A172 (cell line): Measurements from ENCODE around the gene GPA33. TPM values are rescaled to one million over a fixed set of nuclear protein-coding genes. Genes with fewer than 3 reads are reported as not detected.

Source experiments
- DNase-seq: peaks from one replicate; pipeline ENCODE4 v3.0.0-alpha.2; 2015; ENCODE audit warnings: low spot score
- total RNA-seq: library from RNA; depleted of rRNA; stranded (reverse); fragments of >200 nt; shearing (Covaris generic); gene quantifications from 2 replicates; pipeline ENCODE4 v1.2.3, GENCODE V29; 2014; rRNA removed

GPA33 gene, protein sequence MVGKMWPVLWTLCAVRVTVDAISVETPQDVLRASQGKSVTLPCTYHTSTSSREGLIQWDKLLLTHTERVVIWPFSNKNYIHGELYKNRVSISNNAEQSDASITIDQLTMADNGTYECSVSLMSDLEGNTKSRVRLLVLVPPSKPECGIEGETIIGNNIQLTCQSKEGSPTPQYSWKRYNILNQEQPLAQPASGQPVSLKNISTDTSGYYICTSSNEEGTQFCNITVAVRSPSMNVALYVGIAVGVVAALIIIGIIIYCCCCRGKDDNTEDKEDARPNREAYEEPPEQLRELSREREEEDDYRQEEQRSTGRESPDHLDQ
- 0.24 TPM in 1 of 2 replicates, not detected in the other for total RNA-seq

DNA sequence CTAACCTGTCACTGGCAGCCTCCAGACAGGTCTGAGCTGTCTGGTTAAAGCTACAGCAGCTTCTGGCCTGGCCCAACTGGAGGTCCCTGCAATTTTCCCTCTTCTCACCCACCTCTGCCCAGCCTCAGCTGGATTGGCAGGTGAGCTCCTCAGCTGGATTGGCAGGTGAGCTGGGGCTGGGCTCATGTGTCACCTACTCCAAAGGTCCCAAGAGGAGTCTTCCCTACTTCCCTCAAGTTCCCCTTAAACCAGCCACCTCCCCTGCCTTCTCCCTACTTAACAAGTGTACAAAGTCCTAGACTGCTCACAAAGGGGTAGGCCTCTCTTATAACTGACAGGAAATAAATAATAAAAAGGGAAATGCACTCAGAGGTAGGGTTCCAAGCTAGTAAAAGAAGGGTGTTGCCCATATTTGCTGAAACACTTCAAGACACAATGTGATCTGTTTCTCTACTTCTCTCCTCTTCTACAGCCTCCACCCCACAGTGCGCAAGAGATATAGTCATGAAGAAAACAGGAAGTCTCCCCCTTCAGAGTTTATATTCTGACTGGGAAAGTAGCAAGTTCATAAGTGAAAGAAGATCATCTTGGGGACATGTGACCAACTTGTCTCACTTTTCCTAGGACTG lies at the start of gene GPA33:
GPA33 (minus strand) TSS at position 64 of the 629 bp plus-strand sequence. CDS start 90 bp downstream, outside the sequence.
- DNase-seq = no peak

DNA sequence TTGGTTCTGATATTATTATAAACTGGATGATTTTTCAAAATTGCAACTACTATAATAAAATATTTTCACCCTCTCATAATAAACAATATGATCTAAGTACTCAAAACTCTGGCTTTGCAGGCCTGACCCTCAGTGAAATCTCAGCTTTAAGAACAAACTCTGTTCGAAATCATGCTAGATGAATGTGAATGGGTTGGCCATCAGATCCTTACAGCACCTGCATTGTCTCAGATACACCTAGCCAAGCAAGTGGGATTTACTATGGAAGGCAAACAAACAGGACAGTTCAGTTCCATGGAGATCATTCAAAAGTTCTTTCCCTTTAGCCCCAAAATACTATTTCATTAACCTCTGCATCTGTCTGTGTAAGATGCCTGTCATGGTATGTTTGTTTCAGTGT lies 48.5 kb upstream of the GPA33 start:
- DNase-seq = no peak

DNA sequence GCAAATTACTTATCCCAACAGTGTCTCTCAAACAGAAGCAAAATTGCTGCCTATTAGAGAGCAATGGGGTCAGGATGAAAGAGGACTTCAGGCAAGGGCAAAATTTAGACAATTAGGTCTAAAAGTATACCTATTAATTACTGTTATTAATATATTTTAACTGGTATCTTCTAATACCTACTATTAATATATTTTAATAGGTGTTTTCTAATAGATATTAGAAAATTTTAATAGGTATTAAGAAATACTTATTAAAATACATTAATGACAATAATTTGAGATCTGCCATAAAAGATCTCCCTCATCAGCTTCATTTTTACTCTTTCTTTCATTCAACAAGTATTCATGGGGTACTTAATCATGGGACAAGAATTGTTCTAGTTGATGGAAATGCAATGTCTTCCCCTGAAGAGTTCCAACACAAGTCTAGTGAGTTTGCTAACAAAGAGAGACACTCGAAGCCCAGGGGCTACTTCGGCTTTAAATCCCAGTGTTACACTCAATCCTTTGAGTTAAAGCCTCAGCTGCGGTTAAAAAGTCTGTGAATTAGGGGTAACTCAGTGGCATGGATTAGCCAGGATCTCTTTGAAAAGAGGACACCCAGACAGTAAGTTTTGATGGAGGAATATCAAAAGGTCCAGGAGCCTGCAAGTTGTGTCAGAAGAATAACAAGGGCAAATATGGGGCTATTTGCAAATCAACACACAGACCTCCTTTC lies 47.8 kb upstream of the GPA33 start:
- DNase-seq = no peak

DNA sequence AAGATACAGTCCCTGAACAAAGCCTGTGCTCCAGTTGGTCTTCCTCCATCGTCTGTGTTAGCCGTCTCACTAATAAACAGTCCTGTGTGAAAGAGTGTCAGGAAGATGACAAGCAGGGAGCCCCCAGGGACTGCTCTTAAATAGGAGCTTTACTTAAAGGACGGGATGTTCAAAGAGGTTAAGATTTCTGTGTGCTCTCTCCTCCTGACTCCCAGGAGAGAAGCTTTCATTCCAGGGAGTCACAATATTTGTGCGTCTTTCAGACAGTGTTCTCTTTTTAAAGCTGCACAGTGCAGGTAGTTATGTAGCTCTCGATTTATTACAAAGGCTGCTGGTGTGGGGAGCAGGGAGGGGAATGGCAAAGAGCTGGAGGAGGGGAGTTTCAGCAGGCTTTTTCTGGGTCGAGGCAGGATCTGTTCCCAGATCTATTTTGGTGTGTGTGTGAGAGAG lies 47.2 kb upstream of the GPA33 start:
- DNase-seq = no peak

DNA sequence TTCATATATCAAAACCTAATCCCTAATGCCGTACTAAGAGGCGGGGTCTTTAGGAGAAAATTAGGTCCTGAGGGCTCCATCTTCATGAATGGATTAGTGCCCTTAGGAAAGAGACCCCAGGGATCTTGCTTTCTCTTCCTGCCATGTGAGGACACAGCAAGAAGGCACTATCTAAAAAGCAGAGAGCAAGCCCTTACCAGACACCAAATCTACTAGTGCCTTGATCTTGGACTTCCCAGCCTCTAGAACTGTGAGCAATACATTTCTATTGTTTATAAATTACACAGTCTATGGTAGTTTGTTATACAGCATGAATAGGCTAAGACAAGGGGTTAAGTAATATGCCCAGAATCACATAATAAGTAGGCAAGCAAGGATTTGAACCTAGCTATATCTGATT lies 46.6 kb upstream of the GPA33 start:
- no peak for DNase-seq

DNA sequence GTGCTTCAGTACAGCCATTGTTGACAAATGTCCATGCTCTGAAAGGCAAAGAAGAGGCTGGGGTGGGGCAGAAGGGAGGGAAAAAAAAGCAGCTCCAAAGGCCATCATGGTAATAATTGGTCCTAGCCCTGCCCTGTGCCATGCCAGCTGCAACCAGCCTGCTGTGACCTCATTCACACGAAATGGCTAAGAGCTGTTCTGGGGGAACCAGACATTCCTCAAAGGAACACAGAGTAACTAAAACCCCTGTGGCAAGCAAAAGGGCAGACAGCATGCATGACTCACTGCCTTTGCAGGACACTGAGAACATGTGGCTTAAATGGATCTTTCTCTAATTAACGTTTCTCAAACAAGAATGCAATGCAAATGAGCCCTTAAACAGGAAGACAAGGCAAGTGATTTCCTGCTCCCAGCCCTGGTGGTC lies 46.0 kb upstream of the GPA33 start:
- DNase-seq = peak; percentile 80

DNA sequence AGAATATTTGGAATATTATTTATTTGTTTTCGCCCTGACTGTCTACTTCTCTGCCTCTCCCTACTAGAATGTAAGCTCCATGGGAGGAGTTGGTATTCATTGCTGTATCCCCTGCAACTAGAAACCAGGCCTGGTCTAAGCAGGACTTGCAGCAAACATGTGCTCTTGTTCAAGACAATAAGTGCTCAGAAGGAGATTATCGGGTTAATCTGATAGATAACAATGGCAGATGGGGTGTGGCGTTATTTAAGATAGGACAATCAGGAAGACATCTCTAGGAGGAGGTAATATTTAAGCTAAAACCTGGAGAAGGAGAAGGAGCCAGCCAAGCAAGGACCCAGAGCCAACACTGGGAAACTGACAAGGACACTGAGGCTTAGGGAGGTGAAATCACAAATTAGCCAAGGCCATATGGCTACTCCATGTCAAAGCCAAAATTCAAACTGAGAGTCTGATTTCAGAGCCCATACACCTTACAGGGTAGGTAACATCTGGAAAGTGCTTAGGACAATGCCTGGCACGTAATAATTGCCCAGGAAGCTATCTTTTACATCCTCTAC lies 45.2 kb upstream of the GPA33 start:
- no peak for DNase-seq

DNA sequence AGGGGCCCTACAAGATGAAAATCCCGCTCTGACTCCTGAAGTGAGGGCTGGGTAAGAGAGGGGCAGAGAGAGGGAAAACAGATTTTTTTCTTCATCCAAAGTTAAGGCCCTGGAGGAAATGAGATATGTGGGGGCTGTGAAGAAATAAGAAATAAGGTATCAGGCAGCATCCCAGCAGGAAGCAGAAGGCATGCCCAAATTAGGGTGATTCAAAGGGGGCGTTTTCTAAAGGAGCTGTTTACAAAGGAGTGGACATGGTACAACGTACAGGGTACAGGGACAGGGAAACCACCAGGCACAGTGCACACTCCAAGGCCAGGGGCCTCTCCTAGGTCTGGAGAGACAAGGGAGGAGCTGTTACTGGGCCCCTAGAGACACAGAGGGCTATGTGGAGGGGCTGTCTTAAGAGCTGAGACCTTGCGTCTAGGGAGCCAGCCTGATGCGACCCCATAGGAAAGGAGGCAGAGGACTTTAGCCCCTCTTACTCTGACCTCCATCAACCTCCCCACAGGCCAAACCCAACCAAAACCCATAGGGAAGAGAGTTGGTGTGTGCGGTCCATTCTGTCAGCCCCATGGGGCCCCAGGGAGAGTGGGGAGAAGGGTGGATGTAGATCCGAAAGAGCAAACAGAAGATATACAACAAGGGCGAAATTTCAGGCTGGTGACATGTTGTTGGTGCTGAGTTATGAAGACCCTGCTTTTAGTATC lies 42.3 kb upstream of the GPA33 start:
- no peak for DNase-seq

DNA sequence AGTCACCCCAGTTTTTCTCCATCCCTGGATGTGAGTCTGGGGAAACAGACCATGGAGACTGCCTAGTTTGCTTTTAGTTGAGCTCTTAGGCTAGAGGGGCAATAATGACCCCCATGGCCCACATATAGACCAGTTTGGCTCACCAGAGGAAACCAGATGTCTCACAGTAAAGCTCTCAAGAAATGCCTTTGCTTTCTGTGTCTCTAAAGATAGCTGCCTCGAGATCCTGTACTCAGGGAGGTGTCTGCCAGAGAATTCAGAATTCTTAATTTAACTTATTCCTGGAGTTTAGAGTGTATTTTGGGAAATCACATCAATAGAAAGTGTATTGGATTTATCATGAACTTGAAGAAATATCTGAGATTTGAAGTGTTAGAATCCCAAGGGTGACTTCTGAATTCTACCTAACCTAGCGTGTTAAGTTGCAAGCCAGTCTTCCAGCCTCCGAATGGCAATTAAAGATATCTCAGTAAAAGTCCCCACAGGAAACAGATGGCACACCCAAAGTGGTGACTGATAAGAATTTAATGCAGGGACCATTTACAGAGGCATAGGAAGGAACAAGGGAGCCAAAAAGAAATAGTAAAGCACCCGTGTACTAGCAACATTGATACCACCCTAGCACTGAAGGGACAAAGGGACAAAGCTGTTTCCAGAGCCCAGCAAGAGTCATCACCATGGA lies 40.8 kb upstream of the GPA33 start:
- DNase-seq = no peak

DNA sequence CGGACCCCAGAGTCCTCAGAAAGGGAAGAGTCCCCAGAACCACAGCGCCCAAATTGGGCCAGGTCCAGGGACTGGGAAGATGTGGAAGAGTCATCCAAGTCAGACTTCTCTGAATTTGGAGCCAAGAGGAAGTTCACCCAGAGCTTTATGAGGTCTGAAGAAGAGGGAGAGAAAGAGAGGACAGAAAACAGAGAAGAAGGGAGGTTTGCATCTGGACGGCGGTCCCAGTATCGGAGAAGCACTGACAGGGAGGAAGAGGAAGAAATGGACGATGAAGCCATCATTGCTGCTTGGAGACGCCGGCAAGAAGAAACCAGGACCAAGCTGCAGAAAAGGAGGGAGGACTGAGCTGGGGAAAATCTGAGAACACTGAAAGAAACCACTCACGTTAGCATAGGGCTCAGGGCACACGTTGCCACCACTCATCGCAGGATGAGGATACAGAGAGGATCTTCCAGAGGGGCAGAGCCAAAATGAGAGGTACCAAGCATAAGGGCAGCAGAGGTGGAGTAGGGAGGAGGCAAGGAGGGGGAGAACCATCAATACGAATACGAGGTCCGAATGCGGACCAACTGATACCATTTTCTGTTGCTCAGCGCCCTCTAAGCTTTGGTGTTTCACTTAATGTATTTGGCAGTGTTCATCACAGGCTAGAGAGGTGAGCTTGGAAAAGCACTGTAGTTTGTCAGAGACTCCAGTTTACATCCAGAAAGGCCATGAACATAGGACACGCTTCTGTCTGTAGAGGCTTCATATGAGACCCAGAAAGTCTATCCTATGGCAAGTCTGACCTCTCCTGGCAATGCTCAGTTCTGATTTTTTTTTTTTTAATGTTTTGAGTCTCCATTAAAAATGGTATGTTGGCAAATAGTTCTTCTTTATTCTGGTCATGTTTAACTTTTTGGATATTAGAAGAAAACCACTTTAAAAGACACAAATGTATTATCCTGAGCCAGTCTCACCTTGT lies 38.4 kb upstream of the GPA33 start:
- no peak for DNase-seq

DNA sequence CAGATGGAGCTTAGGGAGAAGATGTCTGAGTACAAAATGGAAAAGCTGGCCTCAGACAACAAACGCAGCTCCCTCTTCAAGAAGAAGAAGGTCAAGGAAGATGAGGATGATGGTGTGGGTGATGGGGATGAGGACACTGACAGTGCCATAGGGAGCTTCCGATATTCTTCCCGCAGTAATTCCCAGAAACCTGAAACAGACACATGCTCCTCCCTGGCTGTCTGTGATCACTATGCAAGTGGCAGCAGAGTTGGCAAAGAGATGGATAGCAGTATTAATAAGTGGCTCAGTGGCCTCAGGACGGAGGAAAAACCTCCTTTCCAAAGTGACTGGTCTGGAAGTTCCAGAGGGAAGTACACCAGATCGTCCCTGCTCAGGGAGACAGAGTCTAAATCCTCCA lies 37.5 kb upstream of the GPA33 start:
- DNase-seq = no peak

DNA sequence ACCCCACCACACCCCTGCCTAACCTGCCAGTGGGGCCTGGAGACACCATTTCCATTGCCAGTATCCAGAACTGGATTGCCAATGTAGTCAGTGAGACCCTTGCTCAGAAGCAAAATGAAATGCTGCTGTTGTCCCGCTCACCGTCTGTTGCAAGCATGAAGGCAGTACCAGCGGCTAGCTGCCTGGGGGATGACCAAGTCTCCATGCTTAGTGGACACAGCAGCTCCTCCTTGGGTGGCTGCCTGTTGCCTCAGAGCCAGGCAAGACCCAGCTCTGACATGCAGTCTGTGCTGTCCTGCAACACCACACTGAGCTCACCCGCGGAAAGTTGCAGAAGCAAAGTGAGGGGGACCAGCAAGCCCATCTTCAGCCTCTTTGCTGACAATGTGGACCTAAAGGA lies 37.1 kb upstream of the GPA33 start:
- DNase-seq = no peak

DNA sequence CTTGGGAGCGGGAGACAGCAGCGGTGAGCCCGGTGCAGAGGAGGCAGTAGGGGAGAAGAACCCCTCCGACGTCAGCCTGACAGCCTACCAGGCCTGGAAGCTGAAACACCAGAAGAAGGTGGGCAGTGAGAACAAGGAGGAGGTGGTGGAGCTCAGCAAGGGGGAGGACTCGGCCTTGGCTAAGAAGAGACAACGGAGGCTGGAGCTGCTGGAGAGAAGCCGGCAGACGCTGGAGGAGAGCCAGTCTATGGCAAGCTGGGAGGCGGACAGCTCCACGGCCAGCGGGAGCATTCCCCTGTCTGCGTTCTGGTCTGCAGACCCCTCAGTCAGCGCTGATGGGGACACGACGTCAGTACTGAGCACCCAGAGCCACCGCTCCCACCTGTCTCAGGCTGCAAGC lies 36.6 kb upstream of the GPA33 start:
- no peak for DNase-seq

DNA sequence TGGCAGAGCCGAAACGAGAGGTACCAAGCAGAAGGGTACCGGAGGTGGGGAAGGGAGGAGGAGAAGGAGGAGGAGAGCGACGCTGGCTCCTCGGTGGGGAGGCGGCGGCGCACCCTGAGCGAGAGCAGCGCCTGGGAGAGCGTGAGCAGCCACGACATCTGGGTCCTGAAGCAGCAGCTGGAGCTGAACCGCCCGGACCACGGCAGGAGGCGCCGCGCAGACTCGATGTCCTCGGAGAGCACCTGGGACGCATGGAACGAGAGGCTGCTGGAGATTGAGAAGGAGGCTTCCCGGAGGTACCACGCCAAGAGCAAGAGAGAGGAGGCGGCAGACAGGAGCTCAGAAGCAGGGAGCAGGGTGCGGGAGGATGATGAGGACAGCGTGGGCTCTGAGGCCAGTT lies 36.1 kb upstream of the GPA33 start:
- no peak for DNase-seq

DNA sequence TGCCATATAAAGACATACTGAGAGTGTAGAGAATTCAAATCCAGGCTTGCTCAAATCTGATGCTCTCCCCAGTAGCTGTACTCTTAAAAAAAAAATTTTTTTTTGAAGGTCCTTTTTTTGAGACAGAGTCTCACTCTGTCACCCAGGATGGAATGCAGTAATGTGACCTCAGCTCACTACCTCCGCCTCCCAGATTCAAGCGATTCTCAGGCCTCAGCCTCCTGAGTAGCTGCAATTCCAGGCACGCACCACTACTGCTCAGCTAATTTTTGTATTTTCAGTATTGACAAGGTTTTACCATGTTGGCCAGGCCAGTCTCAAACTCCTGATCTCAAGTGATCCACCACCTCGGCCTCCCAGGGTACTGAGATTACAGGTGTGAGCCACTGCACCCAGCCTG lies 32.4 kb upstream of the GPA33 start:
- no peak for DNase-seq

DNA sequence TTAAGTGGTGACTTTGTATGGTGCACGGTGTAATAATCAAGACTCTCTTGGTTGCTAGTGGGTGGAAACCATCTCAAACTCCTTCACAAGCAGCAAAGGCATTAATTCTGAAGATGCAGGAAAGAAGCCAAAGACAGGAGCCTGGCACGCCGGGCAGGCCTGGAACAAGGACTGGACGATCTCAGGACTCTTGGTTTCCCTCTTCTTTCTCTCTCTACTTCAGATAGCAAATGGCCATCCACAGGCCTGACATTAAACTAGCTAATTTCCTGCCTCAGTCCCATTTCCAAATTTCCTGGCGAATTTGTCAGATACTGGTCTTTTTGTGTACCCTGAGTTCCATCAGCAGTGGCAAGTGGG lies 31.9 kb upstream of the GPA33 start:
- DNase-seq = no peak

DNA sequence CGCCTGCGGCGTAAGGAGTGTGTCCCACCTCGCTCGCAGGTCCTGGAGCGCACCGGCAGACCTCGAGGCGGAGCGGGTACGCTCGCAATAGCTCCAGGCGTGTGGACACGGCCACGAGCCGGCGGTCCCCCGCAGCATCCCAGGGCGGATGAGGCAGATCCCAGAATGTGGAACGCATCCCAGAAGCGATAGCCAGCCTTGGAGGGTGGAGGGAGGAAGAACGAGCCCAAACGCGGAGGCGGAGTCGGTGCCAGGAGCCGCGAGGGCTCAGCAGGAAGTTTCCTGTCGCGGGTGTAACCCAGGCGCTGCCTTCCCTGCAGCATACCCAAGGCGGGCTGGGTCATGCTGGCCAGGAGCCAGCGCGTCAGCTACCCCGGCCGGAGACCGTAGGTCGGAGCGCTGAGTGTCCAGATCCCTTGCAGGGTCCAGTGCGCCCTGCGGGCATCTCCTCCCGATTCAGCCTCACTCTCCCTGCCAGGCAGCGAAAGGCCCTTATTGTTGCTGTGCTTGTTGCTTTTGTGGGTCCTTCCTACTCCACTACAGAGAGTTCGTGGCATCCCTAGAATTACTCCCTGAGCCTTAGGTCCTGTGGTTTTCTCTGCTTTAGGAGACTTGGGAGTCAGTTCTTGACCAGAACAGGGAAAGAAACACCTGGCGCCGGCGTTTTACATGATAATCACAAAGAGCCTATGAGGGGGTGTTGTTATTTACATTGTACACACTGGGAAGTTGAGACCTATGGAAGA lies 31.4 kb upstream of the GPA33 start:
- peak; percentile 80 for DNase-seq

DNA sequence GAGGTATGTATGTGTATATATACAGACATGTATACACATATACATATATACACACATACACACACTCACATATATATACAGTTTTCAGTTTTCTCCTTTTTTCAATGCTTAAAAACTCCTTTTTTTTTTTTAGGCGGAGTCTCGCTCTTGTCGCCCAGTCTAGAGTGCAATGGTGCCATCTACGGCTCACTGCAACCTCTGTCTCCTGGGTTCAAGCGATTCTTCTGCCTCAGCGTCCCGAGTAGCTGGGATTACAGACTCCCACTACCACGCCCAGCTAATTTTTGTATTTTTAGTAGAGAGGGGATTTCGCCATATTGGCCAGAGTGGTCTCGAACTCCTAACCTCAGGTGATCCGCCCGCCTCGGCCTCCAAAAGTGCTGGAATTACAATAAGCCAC lies 30.7 kb upstream of the GPA33 start:
- no peak for DNase-seq

DNA sequence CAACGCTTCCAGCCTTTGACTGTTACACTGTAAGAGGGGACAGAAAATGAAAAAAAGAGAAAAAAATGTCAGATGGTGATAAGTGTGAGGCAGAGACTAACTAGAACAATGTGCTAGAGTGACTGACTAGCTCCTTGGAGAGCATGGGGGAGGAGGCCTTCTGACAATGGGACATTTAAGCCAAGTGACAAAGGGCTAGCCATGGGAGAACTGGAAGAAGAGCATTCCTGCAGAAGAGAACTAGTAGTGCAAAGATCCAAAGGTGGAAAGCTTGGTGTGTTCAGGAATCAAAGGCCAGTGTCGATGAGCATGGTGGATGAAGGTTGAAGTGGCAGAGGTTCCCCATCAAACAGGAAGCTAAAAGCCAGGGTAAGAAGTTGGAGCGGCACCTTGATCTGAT lies 29.5 kb upstream of the GPA33 start:
- no peak for DNase-seq
